Hematopoietic multipotent progenitor cell treated with erythropoietin and hydrocortisone succinate and interleukin-3 and kit ligand, for 15 days (in vitro differentiated cells): ENCODE results near the gene EFR3B.
"Not testable (repeated sequence)": the region's sequence is repeated elsewhere in the genome, so short reads cannot be mapped to it uniquely, and the experiment has no call there.

Experiments used
- DNase-seq: peaks from one replicate; pipeline ENCODE4 v3.0.0-alpha.2; 2015; ENCODE audit warnings: low spot score

Gene EFR3B

GRCh38 chr2:25105336-25106085 lies 63.6 kb downstream of the EFR3B start:
- no peak for DNase-seq

- no peak for DNase-seq
Observed at GRCh38 chr2:25109822-25110221, 67.9 kb downstream of the EFR3B start.

GRCh38 chr2:25112113-25112512 lies 70.2 kb downstream of the EFR3B start:
- no peak for DNase-seq

- DNase-seq, result no peak
Observed at GRCh38 chr2:25115249-25115883, 73.5 kb downstream of the EFR3B start.

- no peak for DNase-seq
Observed at GRCh38 chr2:25115902-25116301, 74.0 kb downstream of the EFR3B start.

GRCh38 chr2:25116956-25117355 lies 75.1 kb downstream of the EFR3B start:
- no peak for DNase-seq

GRCh38 chr2:25119263-25119662 lies 77.4 kb downstream of the EFR3B start:
- no peak for DNase-seq

GRCh38 chr2:25122367-25122766 lies 80.5 kb downstream of the EFR3B start:
- DNase-seq, result no peak

GRCh38 chr2:25123682-25124081 lies 81.8 kb downstream of the EFR3B start:
- DNase-seq, result no peak

GRCh38 chr2:25125189-25125588 lies 83.3 kb downstream of the EFR3B start:
- no peak for DNase-seq

- DNase-seq, result no peak
Observed at GRCh38 chr2:25125976-25126375, 84.1 kb downstream of the EFR3B start.

- not testable (repeated sequence) for DNase-seq
Observed at GRCh38 chr2:25127071-25127470, 85.2 kb downstream of the EFR3B start.

- DNase-seq, result no peak
Observed at GRCh38 chr2:25127646-25128045, 85.8 kb downstream of the EFR3B start.

GRCh38 chr2:25129901-25130520 lies 88.1 kb downstream of the EFR3B start:
- no peak for DNase-seq

GRCh38 chr2:25131253-25131566 lies 89.3 kb downstream of the EFR3B start:
- DNase-seq, result no peak

GRCh38 chr2:25131567-25132298 lies 89.9 kb downstream of the EFR3B start:
- DNase-seq, result no peak

GRCh38 chr2:25132299-25132635 lies 90.4 kb downstream of the EFR3B start:
- DNase-seq, result no peak

- DNase-seq, result no peak
Observed at GRCh38 chr2:25132693-25133092, 90.8 kb downstream of the EFR3B start.

GRCh38 chr2:25140535-25140934 lies 98.7 kb downstream of the EFR3B start:
- not testable (repeated sequence) for DNase-seq

- no peak for DNase-seq
Observed at GRCh38 chr2:25141120-25141519, 99.2 kb downstream of the EFR3B start.

GRCh38 chr2:25145803-25146202 lies 103.9 kb downstream of the EFR3B start:
- no peak for DNase-seq

GRCh38 chr2:25146896-25147295 lies 105.0 kb downstream of the EFR3B start:
- no peak for DNase-seq

- no peak for DNase-seq
Observed at GRCh38 chr2:25149646-25150045, 107.8 kb downstream of the EFR3B start.
